GM18858 (cell line): ENCODE results near the gene GUCY1B1.

Experiments
- ATAC-seq: cut with Tn5 transposase; IDR thresholded peaks from one replicate; pipeline ENCODE4 v1.9.1; 2021; ENCODE audit not compliant: unreplicated experiment

The GUCY1B1 gene

GRCh38 chr4:155758481-155759371 is at the start of gene GUCY1B1:
Gene GUCY1B1 (plus strand): TSS chr4:155759021. CDS start chr4:155759141, 120 bp downstream.
- ATAC-seq = peak; percentile 94

- no peak for ATAC-seq
These were observed 48.9 kb upstream of the GUCY1B1 start for GRCh38 chr4:155709918-155710317.

DNA sequence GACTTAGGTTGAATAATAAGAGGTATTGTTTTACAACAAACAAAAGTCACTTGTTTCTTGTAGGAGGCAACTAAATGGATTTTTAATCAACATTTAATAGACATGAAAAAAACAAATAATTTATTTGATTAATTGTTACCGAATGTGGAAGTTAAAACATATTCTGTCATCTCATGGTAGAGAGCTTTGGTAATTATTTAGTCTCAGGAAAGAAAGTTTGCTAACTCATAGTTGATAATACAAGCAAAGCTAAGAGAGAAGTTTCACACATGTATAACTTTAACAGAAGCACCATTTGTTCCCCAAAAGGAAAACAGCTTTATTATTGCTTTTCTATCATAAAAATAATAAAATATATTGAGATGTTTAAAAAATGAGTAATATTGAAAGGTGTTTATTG is 47.3 kb upstream of the GUCY1B1 start:
- no peak for ATAC-seq

- ATAC-seq = no peak
These were observed 46.0 kb upstream of the GUCY1B1 start for GRCh38 chr4:155712846-155713245.

- no peak for ATAC-seq
These were observed 44.9 kb upstream of the GUCY1B1 start for GRCh38 chr4:155713911-155714310.

GRCh38 chr4:155722336-155722735 is 36.5 kb upstream of the GUCY1B1 start:
- no peak for ATAC-seq

- no peak for ATAC-seq
These were observed 35.9 kb upstream of the GUCY1B1 start for GRCh38 chr4:155722816-155723499.

- no peak for ATAC-seq
These were observed 34.1 kb upstream of the GUCY1B1 start for GRCh38 chr4:155724731-155725130.

GRCh38 chr4:155734065-155734464 is 24.8 kb upstream of the GUCY1B1 start:
- ATAC-seq = no peak

DNA sequence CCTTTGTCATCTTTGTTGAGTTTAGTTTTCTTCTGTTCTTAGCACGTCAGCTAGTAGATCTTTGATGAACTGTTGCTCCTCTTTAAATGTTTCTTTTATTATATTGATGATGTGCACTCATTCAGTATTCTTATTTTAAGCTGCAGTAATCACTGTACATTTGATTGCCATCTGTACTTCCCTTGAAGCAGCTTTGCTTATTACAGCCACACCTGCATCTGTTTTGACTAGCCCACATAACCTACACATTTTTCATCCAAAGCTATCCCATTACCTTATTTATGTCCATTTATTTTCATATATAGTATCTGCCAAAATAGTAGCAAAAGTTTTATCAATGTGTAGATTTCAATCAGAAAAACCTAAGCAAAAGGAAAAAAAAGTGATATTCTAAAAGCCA is 23.9 kb upstream of the GUCY1B1 start:
- no peak for ATAC-seq

DNA sequence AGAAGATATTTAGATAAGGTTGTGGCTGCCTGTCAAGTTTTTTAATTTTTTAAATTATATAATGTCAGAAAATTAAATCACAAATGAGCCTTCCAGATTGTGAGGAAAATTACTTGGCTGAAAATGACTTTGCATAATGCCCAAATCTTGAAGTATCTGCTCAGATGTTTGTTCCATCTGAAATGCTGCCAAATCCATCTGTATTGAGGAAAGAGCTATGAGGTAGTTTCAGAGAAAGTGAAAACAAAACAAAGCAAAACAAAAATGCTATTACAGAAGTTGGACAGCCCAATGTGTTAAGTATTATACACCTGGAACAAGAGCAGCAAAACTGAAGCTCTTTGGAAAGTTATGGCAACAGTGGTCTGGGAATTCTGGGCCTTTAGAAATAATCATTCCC is 23.3 kb upstream of the GUCY1B1 start:
- ATAC-seq = no peak

- ATAC-seq = no peak
These were observed 20.3 kb upstream of the GUCY1B1 start for GRCh38 chr4:155738548-155738947.

DNA sequence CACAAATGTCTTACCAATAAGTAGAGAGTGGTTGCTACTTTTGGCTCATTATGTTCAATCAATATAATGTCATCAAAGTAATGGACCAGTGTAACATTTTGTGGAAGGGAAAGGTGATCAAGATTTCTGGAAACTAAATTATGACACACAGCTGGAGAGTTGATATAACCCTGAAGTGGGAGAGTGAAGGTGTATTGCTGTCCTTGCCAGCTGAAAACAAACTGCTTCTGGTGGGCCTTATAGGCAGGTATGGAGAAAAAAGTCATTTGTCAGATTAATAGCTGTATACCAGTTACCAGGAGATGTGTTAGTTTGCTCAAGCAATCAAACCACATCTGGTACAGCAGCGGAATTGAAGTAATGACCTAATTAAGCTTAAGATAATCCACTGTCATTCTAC is 17.3 kb upstream of the GUCY1B1 start:
- ATAC-seq = no peak

- no peak for ATAC-seq
These were observed 16.4 kb upstream of the GUCY1B1 start for GRCh38 chr4:155742310-155743015.

- no peak for ATAC-seq
These were observed 12.8 kb upstream of the GUCY1B1 start for GRCh38 chr4:155745984-155746383.

DNA sequence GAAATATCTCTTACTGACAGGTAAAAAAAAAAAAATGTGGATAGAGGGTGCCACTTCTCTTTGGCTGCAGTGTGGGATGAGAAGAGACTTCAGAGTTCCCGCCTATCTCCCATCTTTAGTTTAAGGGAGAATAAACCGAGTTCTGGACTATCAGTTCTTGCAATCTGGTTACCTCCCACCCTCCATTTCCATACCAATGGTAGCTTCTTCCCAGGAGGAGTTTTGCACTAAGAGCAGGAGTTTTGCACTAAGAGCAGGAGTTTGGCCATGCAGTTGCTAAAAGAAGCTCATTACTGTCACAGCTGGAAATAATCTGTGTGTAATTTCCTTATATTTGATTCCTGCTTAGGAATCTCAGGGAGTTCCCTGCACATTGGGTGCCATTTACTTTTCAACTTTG is 10.8 kb upstream of the GUCY1B1 start:
- ATAC-seq = no peak

GRCh38 chr4:155749041-155749440 is 9.8 kb upstream of the GUCY1B1 start:
- ATAC-seq = no peak

- ATAC-seq = no peak
These were observed 7.3 kb upstream of the GUCY1B1 start for GRCh38 chr4:155751569-155751968.

- no peak for ATAC-seq
These were observed 1.0 kb upstream of the GUCY1B1 start for GRCh38 chr4:155757745-155758265.

DNA sequence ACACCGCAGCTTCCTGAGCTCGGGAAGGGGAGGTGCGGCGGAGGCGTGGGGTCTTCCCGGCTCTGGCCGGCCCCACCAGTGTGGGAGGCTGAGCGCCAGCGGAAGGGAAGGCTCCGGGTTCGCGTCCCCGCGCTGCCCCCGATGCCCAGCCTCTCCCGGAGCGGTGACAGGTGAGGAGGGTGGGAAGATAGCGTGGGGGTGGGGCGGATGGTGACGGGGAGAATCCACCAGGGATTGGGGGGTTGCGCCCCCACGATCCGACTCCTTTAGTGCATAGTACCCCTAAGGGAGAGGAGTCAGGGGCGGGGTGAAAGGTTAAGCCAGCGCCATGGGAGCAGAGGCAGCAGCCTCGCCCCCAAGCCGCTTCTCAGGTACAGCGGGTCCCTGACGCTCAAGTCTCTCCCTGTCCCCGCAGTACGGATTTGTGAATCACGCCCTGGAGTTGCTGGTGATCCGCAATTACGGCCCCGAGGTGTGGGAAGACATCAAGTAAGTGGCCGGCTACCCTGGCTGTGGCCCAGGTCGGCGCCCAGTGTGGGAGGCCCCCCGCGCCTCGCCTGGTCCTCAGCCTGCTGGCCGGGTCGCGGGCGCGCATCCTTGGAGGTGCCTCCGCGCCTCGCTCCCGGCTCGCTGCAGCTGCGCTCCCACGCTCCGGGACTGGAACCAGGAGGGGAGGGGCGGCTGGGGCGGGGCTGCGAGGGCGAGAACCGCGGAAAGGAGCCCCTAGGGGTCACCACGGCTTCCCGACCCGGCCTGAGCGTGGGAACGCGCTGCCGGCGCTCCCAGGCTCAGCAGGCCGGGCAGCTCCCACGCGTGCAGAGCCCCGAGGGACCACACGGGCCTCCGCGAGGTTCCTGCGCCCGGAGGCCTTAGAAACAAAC is 791 bp downstream of the GUCY1B1 start:
- no peak for ATAC-seq
